Measurements from ENCODE around the gene PELI1.
A peak's percentile ranks its signal among the peaks of the same experiment; 100 is the strongest.

Gene PELI1

DNA sequence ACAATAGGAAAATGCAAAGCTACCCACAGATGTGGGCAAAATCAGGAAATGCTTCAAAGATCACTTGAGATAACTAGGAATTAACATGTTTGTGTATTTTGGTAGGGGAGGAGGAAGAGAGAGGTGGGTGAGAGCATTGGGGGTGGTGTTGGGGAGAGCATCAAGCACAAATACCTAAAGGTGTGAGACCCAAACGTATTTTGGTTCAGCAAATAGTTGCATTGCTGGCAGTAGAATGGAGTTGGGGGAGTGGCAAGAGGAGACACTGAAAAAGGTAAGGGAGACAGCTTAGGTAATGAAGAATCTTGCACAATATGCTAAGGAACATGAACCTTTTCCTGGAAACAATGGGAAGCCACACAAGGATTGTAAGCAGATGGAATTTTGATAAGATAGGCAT is 1.5 kb upstream of the PELI1 start:
- TF ChIP-seq CTCF (IDR thresholded peaks at IDR 0.05; ENCODE audit: unreplicated experiment in 3 of 3), result no peak
- no peak overlapping the region for H3K4me3 Mint-ChIP-seq
- H3K27me3 Mint-ChIP-seq (ENCODE audit: low read depth), result no peaks in the 10 kb centered on the region
- peaks cover 19% of the 10 kb centered on the region for H3K4me1 Mint-ChIP-seq
- no peak overlapping the region for H3K27ac Mint-ChIP-seq
- H3K9me3 Mint-ChIP-seq, result no peaks in the 10 kb centered on the region
- no peaks in the 10 kb centered on the region for H3K36me3 Mint-ChIP-seq (ENCODE audit: low read depth)

DNA sequence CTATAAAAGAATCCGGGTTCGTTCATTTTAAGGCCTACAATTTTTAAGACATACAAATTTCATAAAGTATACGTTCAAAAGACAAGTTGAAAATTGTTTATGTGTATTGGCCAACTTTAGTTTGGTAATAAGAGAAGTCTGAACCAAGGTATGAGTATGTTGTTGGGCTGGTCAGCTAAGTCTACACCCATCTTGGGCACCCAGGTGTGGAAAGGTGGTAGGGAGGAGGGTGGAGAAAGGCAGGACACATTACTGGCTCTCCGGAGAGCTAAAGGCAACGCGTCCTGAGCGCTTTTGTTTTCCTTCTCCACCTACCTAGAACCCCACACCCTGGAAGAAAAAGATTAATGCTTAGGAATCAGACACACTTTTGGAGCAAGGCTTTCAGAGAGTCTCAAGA is 899 bp upstream of the PELI1 start:
- Mint-ChIP-seq H3K4me1 (peaks cover 24% of the 10 kb centered on the region), H3K4me3 (peak overlapping the region in 2 of 3 experiments; percentile 85 to 92), H3K36me3 (ENCODE audit: low read depth) (no peaks in the 10 kb centered on the region), H3K27ac (peak overlapping the region in 1 of 3 experiments; percentile 75), H3K27me3 (ENCODE audit: low read depth) (no peaks in the 10 kb centered on the region), H3K9me3 (no peaks in the 10 kb centered on the region)
- TF ChIP-seq CTCF (IDR thresholded peaks at IDR 0.05; ENCODE audit: unreplicated experiment in 3 of 3), result no peak

DNA sequence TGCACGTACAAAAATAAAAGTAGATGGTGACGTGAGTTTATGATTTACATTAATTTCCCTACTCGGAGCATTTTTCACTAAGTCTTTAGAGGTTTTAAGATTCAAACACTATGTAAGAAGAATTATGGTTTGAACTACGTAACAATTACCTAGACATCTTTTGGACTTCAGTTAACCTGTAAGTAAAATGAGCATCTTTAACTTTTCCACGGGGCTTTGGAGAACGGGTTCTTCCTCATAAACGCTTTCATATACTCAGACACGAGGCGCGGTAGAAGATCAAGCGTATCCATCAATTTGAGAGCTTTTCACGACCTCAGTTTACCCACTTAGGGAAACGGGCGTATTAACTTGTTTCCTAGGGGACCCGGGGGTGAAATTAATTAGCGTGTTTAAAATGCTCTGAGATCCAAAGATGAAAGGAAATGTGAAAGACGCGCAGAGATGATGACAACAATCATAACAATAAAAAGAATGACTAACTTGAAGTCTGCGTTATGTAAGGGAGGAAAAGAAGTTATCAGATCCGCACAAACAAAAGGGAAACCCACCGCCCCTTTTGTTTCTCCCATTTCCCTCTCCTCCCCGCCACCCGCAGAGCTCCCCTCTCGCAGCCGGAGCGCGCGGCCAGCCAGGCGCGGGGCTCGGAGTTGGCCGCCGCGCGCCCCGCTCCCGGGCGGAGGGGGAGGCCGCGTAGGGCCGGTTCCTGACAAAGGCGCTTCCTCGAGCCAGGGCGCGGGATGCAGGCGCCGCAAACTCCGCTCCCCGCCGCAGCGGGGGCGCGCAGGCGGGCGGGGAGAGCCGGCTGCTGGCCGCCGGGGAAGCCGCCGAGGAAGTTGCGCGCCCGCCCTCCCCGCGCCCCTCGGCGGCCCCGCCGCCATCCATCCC is 807 bp downstream of the PELI1 start:
- peak overlapping the region; percentile 88 to 98 (median 94) for H3K4me3 Mint-ChIP-seq
- peaks cover 5% of the 10 kb centered on the region for H3K36me3 Mint-ChIP-seq (ENCODE audit: low read depth)

DNA sequence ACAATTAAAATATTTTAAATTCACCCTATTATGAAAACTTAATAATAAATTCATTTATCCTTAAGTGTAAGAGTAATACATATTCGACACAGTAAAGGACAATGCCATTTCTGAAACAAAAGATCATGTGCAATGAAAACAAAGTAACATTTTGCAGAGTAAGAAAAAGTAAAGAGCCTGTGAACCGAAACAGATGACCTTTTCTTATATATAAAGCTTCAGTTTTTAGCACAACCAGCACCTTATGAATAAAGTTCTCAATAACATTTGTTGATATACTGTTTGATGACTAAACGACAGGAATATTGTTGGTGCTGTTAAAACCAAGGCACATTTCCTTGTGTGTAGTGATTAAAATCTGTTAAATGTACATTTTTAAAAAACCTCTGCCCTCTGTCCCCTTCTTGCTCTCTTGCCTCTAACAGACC is 1.5 kb downstream of the PELI1 start:
- Mint-ChIP-seq H3K27ac (peak overlapping the region; percentile 90 to 97 (median 91)), H3K4me1 (peaks cover 38% of the 10 kb centered on the region), H3K36me3 (ENCODE audit: low read depth) (peaks cover 10% of the 10 kb centered on the region), H3K9me3 (no peaks in the 10 kb centered on the region), H3K4me3 (peak overlapping the region; percentile 88 to 98 (median 94)), H3K27me3 (ENCODE audit: low read depth) (no peaks in the 10 kb centered on the region)
- TF ChIP-seq CTCF (IDR thresholded peaks at IDR 0.05; ENCODE audit: unreplicated experiment in 3 of 3), result no peak

More for the DNA sequence above, 807 bp downstream of the PELI1 start:
- TF ChIP-seq CTCF (IDR thresholded peaks at IDR 0.05; ENCODE audit: unreplicated experiment in 3 of 3), result no peak
- peaks cover 34% of the 10 kb centered on the region for H3K4me1 Mint-ChIP-seq
- H3K27ac Mint-ChIP-seq, result peak overlapping the region; percentile 90 to 97 (median 91)
- H3K27me3 Mint-ChIP-seq (ENCODE audit: low read depth), result no peaks in the 10 kb centered on the region
- H3K9me3 Mint-ChIP-seq, result no peaks in the 10 kb centered on the region

GRCh38 chr2:64141674-64142405 is 2.4 kb downstream of the PELI1 start:
- H3K27ac Mint-ChIP-seq, result peak overlapping the region; percentile 86 to 90 (median 86)
- no peak for TF ChIP-seq CTCF (IDR thresholded peaks at IDR 0.05; ENCODE audit: unreplicated experiment in 3 of 3)
- H3K36me3 Mint-ChIP-seq (ENCODE audit: low read depth), result peaks cover 10% of the 10 kb centered on the region
- H3K27me3 Mint-ChIP-seq (ENCODE audit: low read depth), result no peaks in the 10 kb centered on the region
- peak overlapping the region; percentile 88 to 98 (median 94) for H3K4me3 Mint-ChIP-seq
- H3K4me1 Mint-ChIP-seq, result peaks cover 38% of the 10 kb centered on the region
- H3K9me3 Mint-ChIP-seq, result no peaks in the 10 kb centered on the region
